ENCODE measurements around the gene POLK.

DNA sequence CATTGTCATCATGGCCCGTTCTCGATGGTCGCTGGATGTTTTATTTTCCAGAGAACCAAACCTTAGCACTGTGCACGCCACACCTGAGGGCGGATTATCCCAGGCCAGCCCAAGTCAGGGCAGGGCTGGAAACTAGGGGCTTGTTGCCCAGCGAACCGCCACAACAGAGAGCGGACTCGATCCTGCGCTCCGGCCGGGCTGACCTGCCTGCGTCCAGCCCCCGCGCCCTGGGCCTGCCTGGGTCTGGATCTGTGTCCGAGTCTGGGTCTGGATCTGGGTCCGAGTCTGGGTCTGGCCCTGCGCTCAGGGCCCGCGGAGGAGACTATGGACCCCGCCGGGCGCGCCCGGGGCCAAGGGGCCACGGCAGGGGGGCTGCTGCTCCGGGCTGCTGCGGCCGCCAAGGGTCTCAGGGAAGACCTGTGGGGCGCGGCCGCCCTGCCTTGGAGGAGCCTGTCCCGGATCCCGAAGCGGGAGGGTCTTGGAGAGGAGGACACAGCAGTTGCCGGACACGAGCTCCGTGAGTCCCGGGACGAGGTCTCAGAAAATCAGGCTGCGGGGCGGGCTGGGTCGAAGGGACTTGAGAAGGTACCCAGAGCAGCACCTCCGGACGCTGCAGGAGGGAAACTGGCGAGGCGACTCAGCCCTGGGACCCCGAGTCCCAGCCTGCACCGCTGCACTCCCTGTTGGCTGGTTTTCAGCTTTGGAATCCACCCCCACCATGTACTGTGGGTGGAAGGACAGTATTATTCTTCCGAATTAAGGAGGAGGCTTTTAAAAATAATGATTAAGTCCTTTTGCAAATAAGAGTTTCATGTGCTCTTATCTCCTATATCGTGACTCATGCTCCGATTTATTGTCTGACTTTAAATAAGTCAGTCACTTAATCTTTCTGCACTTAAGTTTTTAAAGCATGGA lies 99.9 kb downstream of the POLK start, which contains the start of gene ANKDD1B:
- TF ChIP-seq, protein P1, sequence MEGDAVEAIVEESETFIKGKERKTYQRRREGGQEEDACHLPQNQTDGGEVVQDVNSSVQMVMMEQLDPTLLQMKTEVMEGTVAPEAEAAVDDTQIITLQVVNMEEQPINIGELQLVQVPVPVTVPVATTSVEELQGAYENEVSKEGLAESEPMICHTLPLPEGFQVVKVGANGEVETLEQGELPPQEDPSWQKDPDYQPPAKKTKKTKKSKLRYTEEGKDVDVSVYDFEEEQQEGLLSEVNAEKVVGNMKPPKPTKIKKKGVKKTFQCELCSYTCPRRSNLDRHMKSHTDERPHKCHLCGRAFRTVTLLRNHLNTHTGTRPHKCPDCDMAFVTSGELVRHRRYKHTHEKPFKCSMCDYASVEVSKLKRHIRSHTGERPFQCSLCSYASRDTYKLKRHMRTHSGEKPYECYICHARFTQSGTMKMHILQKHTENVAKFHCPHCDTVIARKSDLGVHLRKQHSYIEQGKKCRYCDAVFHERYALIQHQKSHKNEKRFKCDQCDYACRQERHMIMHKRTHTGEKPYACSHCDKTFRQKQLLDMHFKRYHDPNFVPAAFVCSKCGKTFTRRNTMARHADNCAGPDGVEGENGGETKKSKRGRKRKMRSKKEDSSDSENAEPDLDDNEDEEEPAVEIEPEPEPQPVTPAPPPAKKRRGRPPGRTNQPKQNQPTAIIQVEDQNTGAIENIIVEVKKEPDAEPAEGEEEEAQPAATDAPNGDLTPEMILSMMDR (conservative IDR thresholded peaks at IDR 0.05; ENCODE audit: low read length) = no peak
- TF ChIP-seq EZH2phosphoT487 (IDR thresholded peaks at IDR 0.05; ENCODE audit: borderline replicate concordance, low read depth, low read length) = no peak
